Body of pancreas (tissue), 4 donors: ENCODE results near the gene PTPRM. TPM values are rescaled to one million over a fixed set of nuclear protein-coding genes. Genes with fewer than 3 reads are reported as not detected.

Experiments
- ATAC-seq: fragments of 150-250 bp; one replicate; pipeline ENCODE4 v1.9.1; 2016
- DNase-seq, 4 donors: peaks; one replicate each; pipeline ENCODE4 v3.0.0-alpha.2; 2019
- H3K27ac ChIP-seq, 4 donors: fragments of 200-600 bp; sonication (generic); 1 replicate in 3 of 4; 2 replicates in 1 of 4; pipeline versions ENCODE4 v1.5.1 to v1.6.1; 2016 to 2019; ENCODE audit warnings: mild to moderate bottlenecking in 1 of 4, mixed read lengths in 1 of 4, moderate library complexity in 1 of 4
- H3K27me3 ChIP-seq, 2 donors: fragments of 200-600 bp; sonication (generic); one replicate each; pipeline ENCODE4 v1.6.0; 2016; ENCODE audit warnings: mild to moderate bottlenecking in 1 of 2
- H3K36me3 ChIP-seq, 2 donors: fragments of 200-600 bp; sonication (generic); replicated peaks in 1 of 2; 2 replicates each; pipeline ENCODE4 v1.5.1; 2016; ENCODE audit warnings: low read depth in 2 of 2; ENCODE audit not compliant: insufficient read depth in 1 of 2
- H3K4me1 ChIP-seq: fragments of 200-600 bp; sonication (generic); one replicate; pipeline ENCODE4 v1.6.0; 2016
- H3K4me3 ChIP-seq, 2 donors: fragments of 200-600 bp; sonication (generic); 1 replicate in 1 of 2; 2 replicates in 1 of 2; pipeline ENCODE4 v1.5.1; 2016 to 2019
- H3K9me3 ChIP-seq, 3 donors: fragments of 200-600 bp; sonication (generic); 1 replicate in 2 of 3; 2 replicates in 1 of 3; pipeline ENCODE4 v1.5.1; 2016
- POLR2A ChIP-seq, 3 donors: fragments of 450-650 bp; IDR thresholded peaks; one replicate each; pipeline ENCODE4 v1.6.1; 2016; ENCODE audit warnings: antibody characterized with exemption in 3 of 3, mild to moderate bottlenecking in 2 of 3
- WGBS, 2 donors: methylation state at CpG; one replicate each; pipeline ENCODE4 v1.1.5; 2017; 5-methylcytosine and 5-hydroxymethylcytosine counted together
- intact Hi-C: fragments of 100-400 bp; cut with DNase I; formaldehyde crosslinking; loops from one replicate; pipeline ENCODE4 v1.15.1; 2023
- total RNA-seq, 2 donors: library from RNA; depleted of rRNA; stranded (reverse); fragments of >200 nt; gene quantifications; one replicate each; pipeline ENCODE4 v1.1.0, GENCODE V29; 2016
- TF ChIP-seq, protein P1 (sequence below), 7 experiments: fragments of 450-650 bp in 4 of 7; fragments of 200-600 bp in 3 of 7; sonication (generic) in 3 of 7; IDR thresholded peaks; one replicate each; pipeline ENCODE4 v1.5.1; 2016 to 2019; ENCODE audit warnings: antibody characterized with exemption in 7 of 7

PTPRM gene
- total RNA-seq, 2 donors from 2014 or later: 38.2 to 48.0 TPM

DNA sequence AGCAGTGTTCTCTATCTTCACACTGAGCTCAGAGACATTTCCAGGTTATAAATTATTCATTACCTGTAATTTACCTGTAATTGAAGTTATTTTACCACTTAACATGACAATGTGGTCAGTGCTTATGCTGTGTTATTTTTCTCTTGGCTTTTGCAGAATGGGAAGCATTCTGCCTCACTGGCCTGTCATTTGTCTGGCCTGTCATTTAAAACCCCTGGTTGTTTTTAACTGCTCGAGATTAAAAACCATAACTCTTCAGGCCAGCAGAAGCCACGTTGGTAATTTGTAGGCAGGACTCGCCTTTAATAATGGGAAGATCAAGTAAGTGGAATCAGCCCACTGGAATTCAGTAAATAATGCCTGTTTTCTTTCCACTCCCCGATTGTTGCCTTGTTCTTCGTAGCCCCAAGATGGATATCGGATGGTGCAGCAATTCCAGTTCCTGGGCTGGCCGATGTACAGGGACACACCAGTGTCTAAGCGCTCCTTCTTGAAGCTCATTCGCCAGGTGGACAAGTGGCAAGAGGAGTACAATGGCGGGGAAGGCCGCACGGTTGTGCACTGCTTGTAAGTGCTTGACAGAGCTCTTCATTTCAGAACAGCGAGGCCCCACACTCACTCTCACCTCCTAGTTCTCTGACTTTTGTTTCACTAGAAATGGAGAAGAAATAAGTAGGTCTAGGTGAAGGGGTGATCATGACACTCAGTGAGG is 819.7 kb downstream of the PTPRM start:
- intact Hi-C loops: no loop called here
- ATAC-seq: no peak
- Histone ChIP-seq H3K4me1 (peaks cover 10% of the 10 kb centered on the region), H3K9me3 (no peaks in the 10 kb centered on the region), H3K4me3 (no peak overlapping the region), H3K27me3 (no peaks in the 10 kb centered on the region), H3K36me3 (peaks cover 0 to 2% of the 10 kb centered on the region in 2 donors), H3K27ac (no peak overlapping the region)
- TF ChIP-seq POLR2A (IDR thresholded peaks at IDR 0.05): no peak
- TF ChIP-seq, protein P1, sequence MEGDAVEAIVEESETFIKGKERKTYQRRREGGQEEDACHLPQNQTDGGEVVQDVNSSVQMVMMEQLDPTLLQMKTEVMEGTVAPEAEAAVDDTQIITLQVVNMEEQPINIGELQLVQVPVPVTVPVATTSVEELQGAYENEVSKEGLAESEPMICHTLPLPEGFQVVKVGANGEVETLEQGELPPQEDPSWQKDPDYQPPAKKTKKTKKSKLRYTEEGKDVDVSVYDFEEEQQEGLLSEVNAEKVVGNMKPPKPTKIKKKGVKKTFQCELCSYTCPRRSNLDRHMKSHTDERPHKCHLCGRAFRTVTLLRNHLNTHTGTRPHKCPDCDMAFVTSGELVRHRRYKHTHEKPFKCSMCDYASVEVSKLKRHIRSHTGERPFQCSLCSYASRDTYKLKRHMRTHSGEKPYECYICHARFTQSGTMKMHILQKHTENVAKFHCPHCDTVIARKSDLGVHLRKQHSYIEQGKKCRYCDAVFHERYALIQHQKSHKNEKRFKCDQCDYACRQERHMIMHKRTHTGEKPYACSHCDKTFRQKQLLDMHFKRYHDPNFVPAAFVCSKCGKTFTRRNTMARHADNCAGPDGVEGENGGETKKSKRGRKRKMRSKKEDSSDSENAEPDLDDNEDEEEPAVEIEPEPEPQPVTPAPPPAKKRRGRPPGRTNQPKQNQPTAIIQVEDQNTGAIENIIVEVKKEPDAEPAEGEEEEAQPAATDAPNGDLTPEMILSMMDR (IDR thresholded peaks at IDR 0.05): no peak
- WGBS, 2 donors: 73 to 85% methylated on average over 13 of the region's 13 CpGs
- DNase-seq: no peak

- ATAC-seq (peak; percentile 67), DNase-seq (peak; percentile 72 to 79 (median 74))
- H3K36me3 ChIP-seq: peaks cover 0 to under 1% of the 10 kb centered on the region in 2 donors
- H3K9me3 ChIP-seq: no peaks in the 10 kb centered on the region
- H3K27me3 ChIP-seq: no peaks in the 10 kb centered on the region
- TF ChIP-seq, protein P1 (IDR thresholded peaks at IDR 0.05): peak; percentile 57 to 74 (median 70)
- TF ChIP-seq POLR2A (IDR thresholded peaks at IDR 0.05): no peak
- H3K4me1 ChIP-seq: peaks cover 12% of the 10 kb centered on the region
- 67 to 75% methylated on average over 14 of the region's 14 CpGs for WGBS, 2 donors
- no peak overlapping the region for H3K27ac ChIP-seq
- intact Hi-C loops: no loop called here
- H3K4me3 ChIP-seq: no peak overlapping the region
These were observed 822.5 kb downstream of the PTPRM start for GRCh38 chr18:8389391-8390340.

DNA sequence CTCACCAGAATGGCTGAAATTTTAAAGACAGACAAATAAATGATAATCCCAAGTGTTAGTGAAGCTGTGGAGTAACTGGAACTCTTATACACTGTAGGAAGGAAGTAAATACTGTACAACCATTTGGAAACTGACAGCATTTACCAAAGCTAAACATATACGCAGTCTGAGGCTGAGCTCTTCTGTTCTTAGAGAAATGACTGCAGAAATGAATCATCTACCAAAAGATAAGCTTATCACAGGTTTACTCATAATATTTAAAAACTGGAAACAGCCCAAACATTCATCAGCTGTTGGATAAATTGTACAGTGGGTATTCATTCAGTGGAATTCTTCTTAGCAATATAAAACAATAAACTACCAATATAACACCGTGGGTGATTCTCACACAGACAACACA is 824.0 kb downstream of the PTPRM start:
- DNase-seq (no peak), ATAC-seq (peak; percentile 53)
- intact Hi-C loops: no loop called here
- TF ChIP-seq, protein P1 (IDR thresholded peaks at IDR 0.05): no peak
- no peak for TF ChIP-seq POLR2A (IDR thresholded peaks at IDR 0.05)
- H3K27me3 ChIP-seq: no peaks in the 10 kb centered on the region
- H3K4me1 ChIP-seq: peaks cover 12% of the 10 kb centered on the region
- H3K27ac ChIP-seq: no peak overlapping the region
- no peaks in the 10 kb centered on the region for H3K9me3 ChIP-seq
- H3K36me3 ChIP-seq: no peaks in the 10 kb centered on the region
- no peak overlapping the region for H3K4me3 ChIP-seq
- 31 to 35% methylated on average over 2 of the region's 2 CpGs for WGBS, 2 donors

DNA sequence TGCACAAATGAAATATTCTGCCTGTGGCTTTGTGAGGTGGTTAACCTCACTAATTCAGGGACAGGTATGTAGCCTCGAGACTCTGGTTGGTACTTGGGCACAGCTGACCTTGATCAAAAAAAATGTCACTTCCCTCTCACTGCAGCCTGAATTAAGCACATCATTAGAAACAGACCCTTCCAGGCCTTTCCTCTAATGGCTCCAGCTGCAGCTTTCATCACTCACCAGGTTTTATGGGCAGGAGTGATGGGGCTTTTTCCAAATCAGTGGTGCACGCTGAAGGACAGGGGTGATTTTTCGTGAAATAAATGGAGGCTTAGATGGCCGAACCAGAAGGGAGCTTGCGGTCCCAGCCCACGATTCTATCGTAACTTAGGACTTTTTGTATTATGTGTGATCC is 829.1 kb downstream of the PTPRM start:
- H3K27me3 ChIP-seq: no peaks in the 10 kb centered on the region
- ATAC-seq (no peak), DNase-seq (no peak)
- no peaks in the 10 kb centered on the region for H3K36me3 ChIP-seq
- no peak overlapping the region for H3K4me3 ChIP-seq
- WGBS, 2 donors: 93 to 97% methylated on average over 7 of the region's 7 CpGs
- peaks cover 7% of the 10 kb centered on the region for H3K4me1 ChIP-seq
- intact Hi-C loops: no loop called here
- no peaks in the 10 kb centered on the region for H3K9me3 ChIP-seq
- TF ChIP-seq, protein P1 (IDR thresholded peaks at IDR 0.05): no peak
- H3K27ac ChIP-seq: no peak overlapping the region
